Measurements from ENCODE around the gene FUT4. TPM values are rescaled to one million over a fixed set of nuclear protein-coding genes. Genes with fewer than 3 reads are reported as not detected.

FUT4 gene
- total RNA-seq, 4 donors from 2014 or later, result 0.92 to 1.9 (median 1.5) TPM

GRCh38 chr11:94574193-94574961 lies 30.7 kb downstream of the FUT4 start:
- Histone ChIP-seq H3K27ac (no peak overlapping the region), H3K27me3 (no peaks in the 10 kb centered on the region), H3K36me3 (no peaks in the 10 kb centered on the region), H3K9me3 (no peaks in the 10 kb centered on the region), H3K4me1 (no peaks in the 10 kb centered on the region), H3K4me3 (no peak overlapping the region)
- in situ Hi-C loops (cut with MboI; ENCODE audit: low sequenced_read_pairs in 4 of 4), result no loop called here
- no peak for DNase-seq
- intact Hi-C loops (cut with DNase I; ENCODE audit: low total_unique reads), result no loop called here
- TF ChIP-seq CTCF (IDR thresholded peaks at IDR 0.05 in 4 of 5, conservative IDR thresholded peaks at IDR 0.05 in 1 of 5) (no peak), POLR2A (IDR thresholded peaks at IDR 0.05) (no peak)
- ATAC-seq, result no peak

- in situ Hi-C loops (cut with MboI; ENCODE audit: low sequenced_read_pairs in 4 of 4) (no loop called here), intact Hi-C loops (cut with DNase I; ENCODE audit: low total_unique reads) (no loop called here)
- no peak overlapping the region for H3K27ac ChIP-seq
- no peaks in the 10 kb centered on the region for H3K9me3 ChIP-seq
- no peaks in the 10 kb centered on the region for H3K36me3 ChIP-seq
- no peaks in the 10 kb centered on the region for H3K4me1 ChIP-seq
- DNase-seq (no peak), ATAC-seq (no peak)
- H3K4me3 ChIP-seq, result no peak overlapping the region
- H3K27me3 ChIP-seq, result no peaks in the 10 kb centered on the region
- no peak for TF ChIP-seq CTCF (IDR thresholded peaks at IDR 0.05 in 4 of 5, conservative IDR thresholded peaks at IDR 0.05 in 1 of 5)
- no peak for TF ChIP-seq POLR2A (IDR thresholded peaks at IDR 0.05)
Observed at GRCh38 chr11:94576306-94576705, 32.6 kb downstream of the FUT4 start.

GRCh38 chr11:94577841-94578240 lies 34.1 kb downstream of the FUT4 start:
- no peak for ATAC-seq
- TF ChIP-seq CTCF (IDR thresholded peaks at IDR 0.05 in 4 of 5, conservative IDR thresholded peaks at IDR 0.05 in 1 of 5), result no peak
- no peak for TF ChIP-seq POLR2A (IDR thresholded peaks at IDR 0.05)
- H3K4me3 ChIP-seq, result no peak overlapping the region
- no peaks in the 10 kb centered on the region for H3K4me1 ChIP-seq
- no peak overlapping the region for H3K27ac ChIP-seq
- in situ Hi-C loops (cut with MboI; ENCODE audit: low sequenced_read_pairs in 4 of 4), result no loop called here
- H3K27me3 ChIP-seq, result no peaks in the 10 kb centered on the region
- no peak for DNase-seq
- H3K36me3 ChIP-seq, result no peaks in the 10 kb centered on the region
- H3K9me3 ChIP-seq, result no peaks in the 10 kb centered on the region
- intact Hi-C loops (cut with DNase I; ENCODE audit: low total_unique reads), result no loop called here

- no peak overlapping the region for H3K27ac ChIP-seq
- H3K4me1 ChIP-seq, result no peaks in the 10 kb centered on the region
- no peaks in the 10 kb centered on the region for H3K27me3 ChIP-seq
- DNase-seq (no peak), ATAC-seq (no peak)
- no peaks in the 10 kb centered on the region for H3K9me3 ChIP-seq
- in situ Hi-C loops (cut with MboI; ENCODE audit: low sequenced_read_pairs in 4 of 4), result no loop called here
- H3K36me3 ChIP-seq, result no peaks in the 10 kb centered on the region
- TF ChIP-seq CTCF (IDR thresholded peaks at IDR 0.05 in 4 of 5, conservative IDR thresholded peaks at IDR 0.05 in 1 of 5) (no peak), POLR2A (IDR thresholded peaks at IDR 0.05) (no peak)
- intact Hi-C loops (cut with DNase I; ENCODE audit: low total_unique reads), result no loop called here
- no peak overlapping the region for H3K4me3 ChIP-seq
Observed at GRCh38 chr11:94581926-94582325, 38.2 kb downstream of the FUT4 start.

All from gastrocnemius medialis (tissue), 4 donors.